T follicular helper cell (primary cell): ENCODE measurements around the gene GFRA4.
"Not testable (repeated sequence)": the region's sequence is repeated elsewhere in the genome, so short reads cannot be mapped to it uniquely, and the experiment has no call there.

Experiments used
- DNase-seq: peaks from one replicate; pipeline ENCODE4 v3.0.0-alpha.2; 2020; ENCODE audit warnings: low read depth

GFRA4 gene

DNA sequence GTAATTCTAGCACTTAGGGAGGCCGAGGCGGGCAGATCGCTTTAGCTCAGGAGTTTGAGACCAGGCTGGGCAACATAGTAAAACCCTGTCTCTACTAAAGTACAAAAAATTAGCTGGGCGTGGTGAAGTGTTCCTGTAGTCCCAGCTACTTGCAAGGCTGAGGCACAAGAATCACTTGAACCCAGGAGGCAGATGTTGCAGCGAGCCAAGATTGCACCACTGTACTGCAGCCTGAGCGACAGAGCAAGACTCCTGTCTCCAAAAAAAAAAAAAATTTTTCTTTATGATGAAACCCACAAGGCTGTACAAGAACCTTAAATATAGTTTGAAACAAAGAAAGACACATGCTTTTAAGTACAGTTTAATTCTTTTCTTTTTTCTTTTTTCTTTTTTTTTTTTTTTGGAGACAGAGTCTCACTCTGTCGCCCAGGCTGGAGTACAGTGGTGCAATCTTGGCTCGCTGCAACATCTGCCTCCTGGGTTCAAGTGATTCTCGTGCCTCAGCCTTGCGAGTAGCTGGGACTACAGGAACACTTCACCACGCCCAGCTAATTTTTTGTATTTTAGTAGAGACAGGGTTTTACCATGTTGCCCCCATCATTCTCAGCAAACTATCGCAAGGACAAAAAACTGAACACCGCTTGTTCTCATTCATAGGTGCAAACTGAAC is 47.9 kb downstream of the GFRA4 start:
- not testable (repeated sequence) for DNase-seq

DNA sequence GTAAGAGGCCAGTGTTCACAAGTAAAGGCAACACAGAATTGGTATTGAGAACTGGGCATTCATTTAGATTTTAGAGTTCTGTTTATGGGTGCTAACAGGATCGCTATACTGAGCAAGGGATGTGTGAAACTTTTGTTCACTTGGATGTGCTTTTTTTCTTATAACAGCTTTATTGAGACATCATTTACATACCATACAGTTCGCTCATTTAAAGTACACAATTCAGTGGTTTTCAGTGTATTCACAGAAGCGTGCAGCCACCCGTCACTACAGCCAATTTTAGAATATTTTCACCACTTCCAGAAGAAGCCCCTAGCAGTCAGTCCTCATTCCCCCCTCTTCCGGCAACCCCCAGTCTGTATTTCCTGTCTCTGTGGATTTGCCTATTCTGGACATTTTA is 48.7 kb downstream of the GFRA4 start:
- DNase-seq = no peak

DNA sequence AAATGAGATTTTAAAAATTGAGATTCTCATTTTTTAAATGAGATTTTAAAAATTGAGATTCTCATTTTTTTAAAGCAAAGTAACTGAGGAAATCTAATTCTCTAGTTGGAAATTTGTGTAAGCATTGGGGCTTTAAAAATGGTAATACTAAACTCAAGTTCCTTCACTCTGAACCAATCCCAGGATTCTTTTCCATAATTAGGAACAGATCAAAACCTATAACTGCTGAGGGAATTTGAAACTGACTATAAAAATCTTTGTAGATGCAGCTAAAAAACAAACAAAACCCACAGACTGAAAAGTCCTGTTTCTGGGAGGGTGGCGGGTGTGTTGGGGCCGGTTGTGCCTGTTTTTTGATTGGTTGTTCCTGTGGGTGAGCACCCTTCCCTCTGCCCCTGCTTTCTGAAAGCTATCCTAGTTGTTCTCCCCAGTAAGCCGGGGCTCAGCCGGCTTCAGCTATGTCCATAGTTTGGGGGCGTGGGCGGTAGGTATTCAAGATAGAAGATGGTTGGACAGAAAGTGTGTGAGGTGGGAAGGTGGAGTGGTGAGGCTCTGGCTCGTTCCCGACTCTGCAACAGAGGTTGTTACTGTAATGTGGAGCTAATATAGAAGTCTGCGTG is 49.3 kb downstream of the GFRA4 start:
- DNase-seq = no peak

DNA sequence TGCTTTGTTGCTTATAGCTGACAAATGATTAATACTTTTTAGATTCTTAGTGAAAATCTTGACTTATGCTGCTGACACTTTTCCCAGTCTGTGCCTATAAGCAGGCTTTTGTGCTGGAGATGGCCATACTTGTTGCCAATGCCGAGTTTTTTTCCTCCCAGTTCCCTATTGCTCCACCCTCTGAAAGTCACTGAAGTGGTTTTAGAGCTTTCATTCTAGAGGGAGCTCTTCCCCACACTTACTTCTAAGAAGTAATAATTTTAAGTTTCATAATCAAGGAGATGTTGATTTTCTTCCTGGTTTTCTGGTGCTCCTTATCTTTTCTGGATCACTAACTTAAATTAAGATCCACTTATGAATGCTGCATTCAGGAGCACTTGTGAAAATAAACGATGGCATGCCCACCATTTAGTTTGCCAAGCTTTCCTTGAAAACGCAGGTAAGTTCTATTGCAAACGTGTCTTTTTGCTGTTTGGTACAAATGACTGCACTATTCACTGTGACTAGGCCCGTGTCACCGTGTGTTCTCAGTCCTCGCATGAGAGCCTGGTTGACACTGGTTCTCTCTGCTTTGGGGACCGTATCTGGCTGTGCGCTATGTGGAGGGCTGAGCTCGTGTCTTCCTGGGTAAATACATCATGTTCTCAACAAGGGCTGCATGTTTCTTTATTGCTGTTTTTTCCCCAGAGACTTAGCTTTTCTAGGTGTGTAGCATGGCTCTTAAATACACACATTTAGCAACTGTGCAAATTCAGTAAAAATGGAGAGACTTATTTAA is 50.2 kb downstream of the GFRA4 start:
- no peak for DNase-seq

DNA sequence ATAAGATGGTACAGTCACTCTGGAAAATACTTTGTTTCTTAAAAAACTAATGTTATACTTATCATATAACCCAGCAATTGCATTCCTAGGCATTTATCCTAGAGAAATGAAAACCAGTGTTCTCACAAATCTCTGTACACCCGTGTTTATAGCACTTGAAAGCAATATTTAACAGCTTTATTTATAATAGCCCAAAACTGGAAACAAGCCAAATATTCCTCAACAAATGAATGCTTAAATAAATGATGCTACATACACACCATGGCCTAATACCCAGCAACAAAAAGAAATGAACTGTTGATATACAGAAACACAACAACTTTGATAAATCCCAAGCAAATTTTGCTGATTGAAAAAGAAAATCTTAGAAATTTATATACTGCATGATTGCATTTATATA is 51.3 kb downstream of the GFRA4 start:
- DNase-seq = no peak
